ENCODE results near the gene STK4. TPM values are rescaled to one million over a fixed set of nuclear protein-coding genes. Genes with fewer than 3 reads are reported as not detected.
"Not testable (repeated sequence)": the region's sequence is repeated elsewhere in the genome, so short reads cannot be mapped to it uniquely, and the experiment has no call there.

STK4 gene
- total RNA-seq, 4 donors from 2014 or later, result 9.0 to 43.6 (median 29.6) TPM

DNA sequence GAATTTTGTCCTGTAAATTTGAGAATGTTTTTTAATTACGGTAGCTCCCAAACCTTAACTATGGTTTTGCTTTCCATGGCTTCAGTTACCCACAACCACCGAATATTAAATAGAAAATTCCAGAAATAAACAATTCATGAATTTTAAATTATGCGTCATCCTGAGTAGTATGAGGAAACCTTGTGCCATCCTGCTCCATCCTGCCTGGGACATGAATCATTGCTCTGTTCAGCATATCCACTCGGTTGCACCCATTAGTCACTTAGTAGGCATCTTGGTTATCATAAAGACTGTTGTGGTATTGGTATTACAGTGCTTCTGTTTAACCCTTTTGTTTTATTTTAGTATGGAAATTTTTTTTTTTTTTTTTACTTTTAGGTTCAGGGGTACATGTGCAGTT, 94.9 kb downstream of the STK4 start:
- Histone ChIP-seq H3K4me1 (no peaks in the 10 kb centered on the region), H3K36me3 (no peaks in the 10 kb centered on the region), H3K4me3 (no peak overlapping the region), H3K27ac (no peak overlapping the region), H3K9me3 (no peaks in the 10 kb centered on the region), H3K27me3 (no peaks in the 10 kb centered on the region)
- intact Hi-C loops (cut with DNase I; ENCODE audit: low total_unique reads), result no loop called here
- TF ChIP-seq, protein P1, sequence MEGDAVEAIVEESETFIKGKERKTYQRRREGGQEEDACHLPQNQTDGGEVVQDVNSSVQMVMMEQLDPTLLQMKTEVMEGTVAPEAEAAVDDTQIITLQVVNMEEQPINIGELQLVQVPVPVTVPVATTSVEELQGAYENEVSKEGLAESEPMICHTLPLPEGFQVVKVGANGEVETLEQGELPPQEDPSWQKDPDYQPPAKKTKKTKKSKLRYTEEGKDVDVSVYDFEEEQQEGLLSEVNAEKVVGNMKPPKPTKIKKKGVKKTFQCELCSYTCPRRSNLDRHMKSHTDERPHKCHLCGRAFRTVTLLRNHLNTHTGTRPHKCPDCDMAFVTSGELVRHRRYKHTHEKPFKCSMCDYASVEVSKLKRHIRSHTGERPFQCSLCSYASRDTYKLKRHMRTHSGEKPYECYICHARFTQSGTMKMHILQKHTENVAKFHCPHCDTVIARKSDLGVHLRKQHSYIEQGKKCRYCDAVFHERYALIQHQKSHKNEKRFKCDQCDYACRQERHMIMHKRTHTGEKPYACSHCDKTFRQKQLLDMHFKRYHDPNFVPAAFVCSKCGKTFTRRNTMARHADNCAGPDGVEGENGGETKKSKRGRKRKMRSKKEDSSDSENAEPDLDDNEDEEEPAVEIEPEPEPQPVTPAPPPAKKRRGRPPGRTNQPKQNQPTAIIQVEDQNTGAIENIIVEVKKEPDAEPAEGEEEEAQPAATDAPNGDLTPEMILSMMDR (IDR thresholded peaks at IDR 0.05), result no peak
- TF ChIP-seq POLR2A (IDR thresholded peaks at IDR 0.05), result no peak
- no peak for DNase-seq

DNA sequence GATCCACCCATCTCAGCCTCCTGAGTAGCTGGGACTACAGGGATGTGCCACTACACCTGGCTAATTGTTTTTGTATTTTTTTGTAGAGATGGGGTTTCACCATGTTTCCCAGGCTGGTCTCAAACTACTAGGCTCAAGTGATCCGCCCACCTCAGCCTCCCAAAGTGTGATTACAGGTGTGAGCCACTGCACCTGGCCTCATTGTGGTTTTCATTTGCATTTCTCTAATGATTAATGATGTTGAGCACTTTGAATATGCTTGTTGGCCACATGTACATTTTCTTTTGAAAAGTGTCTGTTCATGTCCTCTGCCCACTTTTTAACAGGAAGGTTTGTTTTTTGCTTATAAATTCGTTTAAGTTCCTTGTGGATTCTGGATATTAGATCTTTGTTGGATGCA, 96.8 kb downstream of the STK4 start:
- intact Hi-C loops (cut with DNase I; ENCODE audit: low total_unique reads); H3K27ac ChIP-seq; H3K9me3 ChIP-seq; H3K4me1 ChIP-seq; H3K27me3 ChIP-seq; DNase-seq; H3K4me3 ChIP-seq; H3K36me3 ChIP-seq: not testable (repeated sequence)

DNA sequence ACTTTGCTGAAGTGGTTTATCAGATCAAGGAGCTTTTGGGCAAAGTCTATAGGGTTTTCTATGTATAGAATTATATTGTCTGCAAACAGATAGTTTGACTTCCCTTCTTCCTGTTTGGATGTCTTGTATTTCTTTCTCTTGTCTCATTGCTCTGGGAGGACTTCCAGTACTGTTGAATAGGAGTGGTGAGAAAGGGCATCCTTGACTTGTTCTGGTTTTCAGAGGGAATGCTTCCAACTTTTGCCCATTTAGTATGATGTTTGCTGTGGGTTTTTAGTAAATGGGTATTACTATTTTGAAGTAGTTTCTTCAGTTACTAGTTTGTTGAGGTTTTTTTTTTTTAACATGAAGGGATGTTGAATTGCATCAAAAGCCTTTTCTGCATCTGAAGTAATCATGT, 98.5 kb downstream of the STK4 start:
- Histone ChIP-seq H3K27ac (no peak overlapping the region), H3K4me1 (no peaks in the 10 kb centered on the region), H3K9me3 (no peaks in the 10 kb centered on the region), H3K4me3 (no peak overlapping the region), H3K27me3 (no peaks in the 10 kb centered on the region), H3K36me3 (no peaks in the 10 kb centered on the region)
- DNase-seq, result no peak
- intact Hi-C loops (cut with DNase I; ENCODE audit: low total_unique reads), result no loop called here
- TF ChIP-seq, protein P1 (IDR thresholded peaks at IDR 0.05), result no peak
- TF ChIP-seq POLR2A (IDR thresholded peaks at IDR 0.05), result no peak

DNA sequence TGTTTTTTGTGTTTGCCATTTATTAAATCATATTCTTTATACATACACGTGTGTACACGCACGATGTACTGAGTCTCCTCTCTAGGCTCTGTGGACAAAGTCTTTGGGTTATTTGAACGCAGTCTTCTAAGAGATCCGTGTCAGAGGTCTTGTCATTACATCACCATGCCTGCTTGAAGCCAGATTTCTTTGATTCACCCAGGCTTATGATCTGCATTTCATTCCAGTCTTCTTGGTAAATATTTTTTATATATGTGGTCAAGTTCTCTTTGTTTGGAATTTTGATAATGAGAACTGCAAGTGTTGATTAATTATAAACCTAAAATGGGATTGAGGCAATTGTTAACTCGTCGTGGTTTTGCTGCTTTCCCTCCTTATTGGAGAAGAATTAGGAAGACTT, 100.1 kb downstream of the STK4 start:
- no peaks in the 10 kb centered on the region for H3K27me3 ChIP-seq
- intact Hi-C loops (cut with DNase I; ENCODE audit: low total_unique reads), result no loop called here
- no peak for TF ChIP-seq POLR2A (IDR thresholded peaks at IDR 0.05)
- TF ChIP-seq, protein P1 (IDR thresholded peaks at IDR 0.05), result no peak
- no peak overlapping the region for H3K27ac ChIP-seq
- no peaks in the 10 kb centered on the region for H3K4me1 ChIP-seq
- no peaks in the 10 kb centered on the region for H3K9me3 ChIP-seq
- DNase-seq, result no peak
- no peak overlapping the region for H3K4me3 ChIP-seq
- no peaks in the 10 kb centered on the region for H3K36me3 ChIP-seq

DNA sequence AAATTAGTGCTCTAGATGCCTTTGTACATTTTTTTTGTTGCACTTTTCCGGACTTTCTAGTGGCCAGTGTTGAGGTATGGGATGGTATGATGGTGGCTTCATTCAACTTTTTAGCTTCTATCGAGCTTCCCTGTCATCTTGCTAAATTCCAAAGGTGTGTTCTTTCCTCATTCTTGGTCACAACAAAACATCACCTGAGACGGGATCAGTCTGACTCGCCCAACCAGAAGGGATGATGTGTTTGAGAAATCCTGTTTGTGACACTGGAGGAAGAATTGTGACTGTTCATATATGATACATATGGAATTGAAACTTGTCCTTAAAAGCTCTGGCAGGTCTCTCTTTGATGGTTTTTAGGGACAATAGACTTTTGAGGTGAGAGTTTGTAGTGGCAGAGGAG, 100.8 kb downstream of the STK4 start:
- no peak for TF ChIP-seq POLR2A (IDR thresholded peaks at IDR 0.05)
- TF ChIP-seq, protein P1 (IDR thresholded peaks at IDR 0.05), result no peak
- no peak for DNase-seq
- Histone ChIP-seq H3K27me3 (no peaks in the 10 kb centered on the region), H3K27ac (no peak overlapping the region), H3K4me3 (no peak overlapping the region), H3K9me3 (no peaks in the 10 kb centered on the region), H3K36me3 (no peaks in the 10 kb centered on the region), H3K4me1 (no peaks in the 10 kb centered on the region)
- intact Hi-C loops (cut with DNase I; ENCODE audit: low total_unique reads), result no loop called here

DNA sequence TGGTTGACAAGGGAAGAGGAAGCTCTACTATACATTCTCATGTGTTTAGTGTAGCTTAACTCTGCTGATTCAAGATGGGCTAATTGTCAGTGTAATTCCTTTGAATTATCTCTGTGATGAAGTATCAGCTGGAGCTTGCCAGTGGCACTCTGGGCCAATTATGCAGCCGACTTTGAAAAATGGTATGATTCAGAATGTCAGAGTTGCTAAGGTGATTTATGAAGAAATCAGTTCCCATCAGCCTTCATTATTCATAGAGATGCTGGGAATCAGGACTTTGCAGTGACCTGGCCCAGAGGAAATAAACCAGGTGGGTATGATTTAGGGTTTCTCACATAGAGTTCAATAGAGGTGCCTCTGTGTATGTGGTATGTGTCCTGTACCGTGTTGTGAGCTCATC, 101.2 kb downstream of the STK4 start:
- no peak overlapping the region for H3K4me3 ChIP-seq
- intact Hi-C loops (cut with DNase I; ENCODE audit: low total_unique reads), result no loop called here
- DNase-seq, result no peak
- no peaks in the 10 kb centered on the region for H3K27me3 ChIP-seq
- H3K27ac ChIP-seq, result no peak overlapping the region
- H3K9me3 ChIP-seq, result no peaks in the 10 kb centered on the region
- TF ChIP-seq, protein P1 (IDR thresholded peaks at IDR 0.05), result no peak
- no peak for TF ChIP-seq POLR2A (IDR thresholded peaks at IDR 0.05)
- H3K4me1 ChIP-seq, result no peaks in the 10 kb centered on the region
- H3K36me3 ChIP-seq, result no peaks in the 10 kb centered on the region
